D721Med (cell line): ENCODE measurements around the gene SRGAP3.

Experiments
- DNase-seq: peaks from one replicate; pipeline ENCODE4 v3.0.0; 2011; ENCODE audit warnings: low spot score; ENCODE audit not compliant: insufficient read length
- FAIRE-seq: peaks from 2 replicates; lab custom pipeline; 2011; peaks lifted over from hg19 to GRCh38; lab: Jason Lieb, UNC
- CTCF ChIP-seq: IDR thresholded peaks from 2 replicates; pipeline ENCODE4 v1.5.1; 2012; ENCODE audit warnings: mild to moderate bottlenecking, control low read depth; ENCODE audit not compliant: insufficient read depth; ENCODE audit errors: missing control alignments

The SRGAP3 gene

GRCh38 chr3:9066141-9066540 is 183.3 kb downstream of the SRGAP3 start:
- FAIRE-seq = no peak

GRCh38 chr3:9064850-9065249 is 184.6 kb downstream of the SRGAP3 start:
- no peak for DNase-seq
- FAIRE-seq = no peak
- no peak for TF ChIP-seq CTCF

More at GRCh38 chr3:9066141-9066540, 183.3 kb downstream of the SRGAP3 start:
- TF ChIP-seq CTCF = no peak
- DNase-seq = no peak

GRCh38 chr3:9064251-9064650 is 185.2 kb downstream of the SRGAP3 start:
- FAIRE-seq (no peak), DNase-seq (no peak)
- no peak for TF ChIP-seq CTCF

- DNase-seq = no peak
- no peak for TF ChIP-seq CTCF
- FAIRE-seq = no peak
Observed at GRCh38 chr3:9062570-9062969, 186.9 kb downstream of the SRGAP3 start.

GRCh38 chr3:9061634-9062033 is 187.8 kb downstream of the SRGAP3 start:
- FAIRE-seq = no peak
- no peak for TF ChIP-seq CTCF
- DNase-seq = no peak

GRCh38 chr3:9059489-9060400 is 189.7 kb downstream of the SRGAP3 start:
- DNase-seq (no peak), FAIRE-seq (no peak)
- TF ChIP-seq CTCF = no peak

GRCh38 chr3:9056581-9056980 is 192.9 kb downstream of the SRGAP3 start:
- FAIRE-seq (no peak), DNase-seq (no peak)
- no peak for TF ChIP-seq CTCF
